Thoracic aorta (tissue), 2 donors: ENCODE data around the gene MORN1. TPM values are rescaled to one million over a fixed set of nuclear protein-coding genes. Genes with fewer than 3 reads are reported as not detected.

ENCODE experiments used
- ATAC-seq: fragments of 150-250 bp; one replicate; pipeline ENCODE4 v1.8.0; 2017; ENCODE audit warnings: low read depth; ENCODE audit not compliant: insufficient number of reproducible peaks, low FRiP score
- DNase-seq: peaks from one replicate; pipeline ENCODE4 v3.0.0-alpha.2; 2020; ENCODE audit warnings: low spot score
- H3K27ac ChIP-seq, 2 donors: fragments of 200-600 bp; sonication (generic); 1 replicate in 1 of 2; 2 replicates in 1 of 2; pipeline ENCODE4 v1.5.1; 2016; ENCODE audit warnings: mild to moderate bottlenecking in 2 of 2, moderate library complexity in 2 of 2
- H3K27me3 ChIP-seq: fragments of 200-600 bp; sonication (generic); replicated peaks from 2 replicates; pipeline ENCODE4 v1.6.0; 2016; ENCODE audit warnings: mild to moderate bottlenecking; ENCODE audit not compliant: insufficient read depth
- H3K36me3 ChIP-seq: fragments of 200-600 bp; sonication (generic); one replicate; pipeline ENCODE4 v1.5.1; 2016
- H3K4me1 ChIP-seq, 2 donors: fragments of 200-600 bp; sonication (generic); 1 replicate in 1 of 2; 2 replicates in 1 of 2; pipeline versions ENCODE4 v1.5.1 to v1.6.0; 2016; ENCODE audit warnings: low read depth in 2 of 2, mild to moderate bottlenecking in 1 of 2; ENCODE audit not compliant: control insufficient read depth in 1 of 2
- H3K4me3 ChIP-seq: fragments of 200-600 bp; sonication (generic); 2 replicates; pipeline ENCODE4 v1.5.1; 2016; ENCODE audit warnings: mild to moderate bottlenecking
- H3K9me3 ChIP-seq: fragments of 200-600 bp; sonication (generic); 2 replicates; pipeline ENCODE4 v1.5.1; 2016
- CTCF ChIP-seq: fragments of 200-600 bp; sonication (generic); IDR thresholded peaks from one replicate; pipeline ENCODE4 v1.5.1; 2019; ENCODE audit warnings: antibody characterized with exemption
- total RNA-seq, 2 donors: library from RNA; depleted of rRNA; stranded (reverse); fragments of >200 nt; gene quantifications; one replicate each; pipeline versions ENCODE4 v1.1.0 to v1.2.3, GENCODE V29; 2016

Gene MORN1
- total RNA-seq, 2 donors from 2014 or later: 7.1 to 13.8 TPM

GRCh38 chr1:2288311-2288710, 103.0 kb downstream of the MORN1 start:
- H3K27ac ChIP-seq: no peak overlapping the region
- H3K27me3 ChIP-seq: no peaks in the 10 kb centered on the region
- TF ChIP-seq CTCF: no peak
- no peaks in the 10 kb centered on the region for H3K36me3 ChIP-seq
- DNase-seq (no peak), ATAC-seq (no peak)
- no peaks in the 10 kb centered on the region for H3K9me3 ChIP-seq
- peaks cover 66 to 90% of the 10 kb centered on the region in 2 donors for H3K4me1 ChIP-seq
- no peak overlapping the region for H3K4me3 ChIP-seq

DNA sequence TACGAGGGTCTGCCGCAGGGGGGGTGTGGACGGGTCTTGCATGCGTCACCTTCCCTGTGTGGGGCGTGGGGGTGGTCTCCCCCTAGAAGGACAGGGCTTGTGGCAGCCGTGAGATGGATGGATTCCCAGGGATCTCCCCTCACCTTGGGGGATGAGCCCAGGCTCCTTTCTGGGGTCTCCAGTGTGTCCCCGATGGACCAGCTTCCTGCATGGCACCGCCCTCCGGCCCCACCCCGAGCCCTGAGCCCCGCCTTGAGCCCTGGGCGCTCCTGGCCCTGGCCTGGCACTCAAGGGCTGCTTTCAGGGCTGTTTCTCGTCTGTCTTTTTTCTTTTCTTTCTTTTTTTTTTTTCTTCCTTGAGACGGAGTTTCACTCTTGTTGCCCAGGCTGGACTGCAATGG, 103.7 kb downstream of the MORN1 start:
- Histone ChIP-seq H3K9me3 (no peaks in the 10 kb centered on the region), H3K36me3 (no peaks in the 10 kb centered on the region), H3K27me3 (no peaks in the 10 kb centered on the region), H3K4me1 (peaks cover 65 to 90% of the 10 kb centered on the region in 2 donors), H3K4me3 (no peak overlapping the region), H3K27ac (no peak overlapping the region)
- no peak for DNase-seq
- TF ChIP-seq CTCF: no peak
- ATAC-seq: no peak

DNA sequence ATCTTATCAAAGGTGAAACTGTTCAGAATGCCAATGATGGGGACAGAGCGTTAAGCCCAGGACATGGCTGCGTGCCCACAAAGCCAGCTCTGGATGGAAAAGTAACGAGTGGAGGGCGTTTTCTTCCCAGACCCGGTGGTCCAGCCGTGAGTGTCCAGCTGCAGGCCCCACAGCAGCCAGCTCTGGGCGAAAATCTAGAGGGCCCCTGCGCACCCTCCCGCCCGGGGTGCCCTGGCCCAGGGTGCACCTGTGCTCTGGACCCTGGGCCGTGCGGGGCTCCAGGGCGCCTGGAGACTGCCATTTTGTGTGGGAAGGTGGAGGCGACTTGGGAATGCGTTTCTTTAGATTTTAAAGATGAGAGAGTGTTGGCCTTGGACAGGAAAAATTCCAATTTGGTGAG, 104.4 kb downstream of the MORN1 start:
- Histone ChIP-seq H3K4me3 (no peak overlapping the region), H3K36me3 (no peaks in the 10 kb centered on the region), H3K9me3 (no peaks in the 10 kb centered on the region), H3K27ac (peak overlapping the region in 1 of 2 donors; percentile 21), H3K4me1 (peaks cover 58 to 85% of the 10 kb centered on the region in 2 donors), H3K27me3 (no peaks in the 10 kb centered on the region)
- no peak for DNase-seq
- ATAC-seq: no peak
- no peak for TF ChIP-seq CTCF

DNA sequence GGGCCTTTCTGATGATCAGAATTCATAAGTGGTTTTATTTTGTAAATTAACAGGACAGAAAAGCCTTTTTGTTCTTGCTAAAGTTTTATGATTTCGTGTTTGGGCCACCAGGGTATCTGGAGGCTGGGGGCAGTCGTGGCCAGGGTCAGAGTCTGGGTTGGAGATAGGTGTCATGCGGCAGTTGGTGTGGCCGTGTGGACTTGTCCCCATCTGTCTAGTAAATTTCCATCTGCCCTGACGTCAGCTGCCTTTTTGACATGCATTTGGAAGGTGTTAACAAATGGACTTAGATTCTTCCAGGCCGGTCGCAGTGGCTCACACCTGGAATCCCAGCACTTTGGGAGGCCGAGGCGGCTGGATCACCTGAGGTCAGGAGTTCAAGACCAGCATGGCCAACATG, 106.4 kb downstream of the MORN1 start:
- Histone ChIP-seq H3K4me1 (peaks cover 40 to 70% of the 10 kb centered on the region in 2 donors), H3K27ac (peak overlapping the region in 1 of 2 donors; percentile 27), H3K4me3 (no peak overlapping the region), H3K27me3 (no peaks in the 10 kb centered on the region), H3K36me3 (no peaks in the 10 kb centered on the region), H3K9me3 (no peaks in the 10 kb centered on the region)
- no peak for ATAC-seq
- TF ChIP-seq CTCF: no peak
- DNase-seq: no peak

GRCh38 chr1:2283991-2284895, 107.1 kb downstream of the MORN1 start:
- ATAC-seq (no peak), DNase-seq (no peak)
- no peaks in the 10 kb centered on the region for H3K27me3 ChIP-seq
- H3K9me3 ChIP-seq: no peaks in the 10 kb centered on the region
- TF ChIP-seq CTCF: no peak
- H3K4me3 ChIP-seq: no peak overlapping the region
- H3K4me1 ChIP-seq: peaks cover 40 to 70% of the 10 kb centered on the region in 2 donors
- H3K36me3 ChIP-seq: no peaks in the 10 kb centered on the region
- H3K27ac ChIP-seq: peak overlapping the region in 1 of 2 donors; percentile 27
